ENCODE measurements around the gene MTFR1L.

MTFR1L gene

GRCh38 chr1:25876693-25877077, 56.9 kb downstream of the MTFR1L start:
- TF ChIP-seq CTCF (IDR thresholded peaks at IDR 0.05; ENCODE audit: insufficient read depth, low read length, poor library complexity, severe bottlenecking) = no peak
- Histone ChIP-seq H3K36me3 (ENCODE audit: control insufficient read depth, insufficient read depth, low read length) (no peaks in the 10 kb centered on the region), H3K4me3 (replicated peaks; ENCODE audit: low read depth, low read length) (no peak overlapping the region), H3K27me3 (replicated peaks; ENCODE audit: control insufficient read depth, insufficient read depth, low read length) (no peaks in the 10 kb centered on the region; the same call in 1 of the 2 replicates)
- no peak for DNase-seq (ENCODE audit: extremely low read depth, insufficient read length)

GRCh38 chr1:25877155-25877554, 57.4 kb downstream of the MTFR1L start:
- Histone ChIP-seq H3K27me3 (replicated peaks; ENCODE audit: control insufficient read depth, insufficient read depth, low read length) (no peaks in the 10 kb centered on the region; the same call in 1 of the 2 replicates), H3K4me3 (replicated peaks; ENCODE audit: low read depth, low read length) (no peak overlapping the region), H3K36me3 (ENCODE audit: control insufficient read depth, insufficient read depth, low read length) (no peaks in the 10 kb centered on the region)
- no peak for DNase-seq (ENCODE audit: extremely low read depth, insufficient read length)
- TF ChIP-seq CTCF (IDR thresholded peaks at IDR 0.05; ENCODE audit: insufficient read depth, low read length, poor library complexity, severe bottlenecking) = no peak

GRCh38 chr1:25878690-25879089, 58.9 kb downstream of the MTFR1L start:
- Histone ChIP-seq H3K27me3 (replicated peaks; ENCODE audit: control insufficient read depth, insufficient read depth, low read length) (no peaks in the 10 kb centered on the region; the same call in 1 of the 2 replicates), H3K36me3 (ENCODE audit: control insufficient read depth, insufficient read depth, low read length) (no peaks in the 10 kb centered on the region), H3K4me3 (replicated peaks; ENCODE audit: low read depth, low read length) (no peak overlapping the region)
- TF ChIP-seq CTCF (IDR thresholded peaks at IDR 0.05; ENCODE audit: insufficient read depth, low read length, poor library complexity, severe bottlenecking) = no peak
- no peak for DNase-seq (ENCODE audit: extremely low read depth, insufficient read length)

GRCh38 chr1:25879675-25880074, 59.9 kb downstream of the MTFR1L start:
- no peak overlapping the region for H3K4me3 ChIP-seq (replicated peaks; ENCODE audit: low read depth, low read length)
- no peak for DNase-seq (ENCODE audit: extremely low read depth, insufficient read length)
- TF ChIP-seq CTCF (IDR thresholded peaks at IDR 0.05; ENCODE audit: insufficient read depth, low read length, poor library complexity, severe bottlenecking) = no peak
- no peaks in the 10 kb centered on the region for H3K36me3 ChIP-seq (ENCODE audit: control insufficient read depth, insufficient read depth, low read length)
- H3K27me3 ChIP-seq (replicated peaks; ENCODE audit: control insufficient read depth, insufficient read depth, low read length) = no peaks in the 10 kb centered on the region; the same call in 1 of the 2 replicates

GRCh38 chr1:25880518-25880917, 60.8 kb downstream of the MTFR1L start:
- DNase-seq (ENCODE audit: extremely low read depth, insufficient read length) = no peak
- Histone ChIP-seq H3K36me3 (ENCODE audit: control insufficient read depth, insufficient read depth, low read length) (no peaks in the 10 kb centered on the region), H3K27me3 (replicated peaks; ENCODE audit: control insufficient read depth, insufficient read depth, low read length) (no peaks in the 10 kb centered on the region; the same call in 1 of the 2 replicates), H3K4me3 (replicated peaks; ENCODE audit: low read depth, low read length) (no peak overlapping the region)
- TF ChIP-seq CTCF (IDR thresholded peaks at IDR 0.05; ENCODE audit: insufficient read depth, low read length, poor library complexity, severe bottlenecking) = no peak

GRCh38 chr1:25881266-25881665, 61.5 kb downstream of the MTFR1L start:
- Histone ChIP-seq H3K27me3 (replicated peaks; ENCODE audit: control insufficient read depth, insufficient read depth, low read length) (no peaks in the 10 kb centered on the region; the same call in 1 of the 2 replicates), H3K36me3 (ENCODE audit: control insufficient read depth, insufficient read depth, low read length) (no peaks in the 10 kb centered on the region), H3K4me3 (replicated peaks; ENCODE audit: low read depth, low read length) (no peak overlapping the region)
- DNase-seq (ENCODE audit: extremely low read depth, insufficient read length) = no peak
- no peak for TF ChIP-seq CTCF (IDR thresholded peaks at IDR 0.05; ENCODE audit: insufficient read depth, low read length, poor library complexity, severe bottlenecking)
